Panc1 (cell line): ENCODE data around the gene NFKBIB.

Experiments used
- CTCF ChIP-seq: fragments of 450-650 bp; IDR thresholded peaks from 2 replicates; pipeline ENCODE4 v1.5.1; 2017; ENCODE audit warnings: mild to moderate bottlenecking
- REST ChIP-seq, 2 experiments: IDR thresholded peaks; 2 replicates each; pipeline ENCODE4 v1.6.1; 2011 to 2012; ENCODE audit warnings: low read depth in 2 of 2, control low read depth in 1 of 2, low read length in 1 of 2, mild to moderate bottlenecking in 1 of 2, moderate library complexity in 1 of 2; ENCODE audit not compliant: insufficient read depth in 1 of 2

GRCh38 chr19:38920602-38921419 is 21.0 kb downstream of the NFKBIB start:
- TF ChIP-seq CTCF (no peak), REST (IDR thresholded peaks at IDR 0.05; ENCODE audit: insufficient read depth in 1 of 2, low read depth in 2 of 2, low read length in 1 of 2) (no peak)
